K562 (cell line): ENCODE data around the gene POM121. TPM values are rescaled to one million over a fixed set of nuclear protein-coding genes. Genes with fewer than 3 reads are reported as not detected.
"Not testable (repeated sequence)": the region's sequence is repeated elsewhere in the genome, so short reads cannot be mapped to it uniquely, and the experiment has no call there.

Experiments
- ATAC-seq: fragments of 200-7000 bp; cut with Tn5 transposase; 3 replicates; pipeline ENCODE4 v1.9.1; 2020; ENCODE audit warnings: moderate library complexity
- BruUV-seq: library from RNA; stranded (reverse); fragments of 400-500 nt; replicated peaks from 2 replicates; lab custom pipeline; 2021; lab: Mats Ljungman, UMichigan
- CTCF ChIA-PET: fragments of 300-600 bp; formaldehyde crosslinking; extraction: SDS; loops from one replicate; lab custom pipeline; 2021; ENCODE audit warnings: low intra/inter-chr PET ratio; lab: Yijun Ruan, JAX
- POLR2A ChIA-PET: fragments of 300-600, 350-650 bp; sonication (Branson Sonifier 250); formaldehyde crosslinking; extraction: SDS; loops from one replicate; lab custom pipeline; 2021; ENCODE audit warnings: antibody characterized with exemption, inconsistent platforms; lab: Yijun Ruan, JAX
- DNase-seq, 4 experiments: peaks; one replicate each; pipeline versions ENCODE4 v3.0.0 to v3.0.0-alpha.2; 2011 to 2018; ENCODE audit warnings: low spot score in 3 of 4, mixed read lengths in 3 of 4; ENCODE audit errors: extremely low read depth in 1 of 4
- FAIRE-seq: peaks from 2 replicates; lab custom pipeline; 2011; peaks lifted over from hg19 to GRCh38; lab: Jason Lieb, UNC
- H2AFZ ChIP-seq: 2 replicates; pipeline ENCODE4 v1.6.0; 2011; ENCODE audit warnings: low read depth, low read length, control low read depth, inconsistent platforms
- H3K27ac ChIP-seq: fragments of 200-600 bp; 3 replicates; pipeline ENCODE4 v1.8.0; 2011; ENCODE audit warnings: low read depth, mild to moderate bottlenecking, control low read depth, inconsistent platforms, low read length, moderate library complexity, mixed read lengths; ENCODE audit errors: extremely low read depth
- H3K27me3 ChIP-seq, 2 experiments: fragments of 300-600 bp in 1 of 2; 2 replicates in 1 of 2; 3 replicates in 1 of 2; pipeline versions ENCODE4 v1.6.0 to v1.8.0; 2011; ENCODE audit warnings: inconsistent platforms in 2 of 2, low read length in 2 of 2, mild to moderate bottlenecking in 1 of 2, mixed read lengths in 1 of 2, moderate library complexity in 1 of 2; ENCODE audit not compliant: control insufficient read depth in 2 of 2, insufficient read depth in 2 of 2
- H3K36me3 ChIP-seq: fragments of 300-600 bp; 3 replicates; pipeline ENCODE4 v1.8.0; 2011; ENCODE audit warnings: mild to moderate bottlenecking, low read length, inconsistent platforms; ENCODE audit not compliant: control insufficient read depth, insufficient read depth
- H3K4me1 ChIP-seq, 2 experiments: fragments of 200-600 bp in 1 of 2; replicated peaks in 1 of 2; 2 replicates in 1 of 2; 3 replicates in 1 of 2; pipeline versions ENCODE4 v1.5.1 to v1.8.0; 2011; ENCODE audit warnings: inconsistent platforms in 2 of 2, low read length in 2 of 2, mild to moderate bottlenecking in 1 of 2, mixed read lengths in 1 of 2, moderate library complexity in 1 of 2; ENCODE audit not compliant: control insufficient read depth in 2 of 2, insufficient read depth in 2 of 2
- H3K4me2 ChIP-seq: 2 replicates; pipeline ENCODE4 v1.6.1; 2011; ENCODE audit warnings: low read length, control low read depth, inconsistent platforms, mixed read lengths; ENCODE audit not compliant: insufficient read depth
- H3K4me3 ChIP-seq: fragments of 200-600 bp; sonication (generic), shearing (Covaris generic); 2 replicates; pipeline ENCODE4 v1.5.1; 2016; ENCODE audit warnings: control low read depth, inconsistent platforms
- H3K79me2 ChIP-seq: fragments of 200-600 bp; 3 replicates; pipeline ENCODE4 v1.8.0; 2011; ENCODE audit warnings: low read length, inconsistent platforms; ENCODE audit not compliant: control insufficient read depth, insufficient read depth
- H3K9ac ChIP-seq, 2 experiments: 2 replicates each; pipeline versions ENCODE4 v1.6.0 to v1.6.1; 2011; ENCODE audit warnings: low read depth in 2 of 2, low read length in 2 of 2, control low read depth in 1 of 2, inconsistent platforms in 1 of 2, mild to moderate bottlenecking in 1 of 2, mixed read lengths in 1 of 2; ENCODE audit not compliant: insufficient read depth in 1 of 2
- H3K9me1 ChIP-seq: one replicate; pipeline ENCODE4 v1.6.0; 2011; ENCODE audit warnings: inconsistent platforms, mild to moderate bottlenecking, low read length, moderate library complexity; ENCODE audit not compliant: control insufficient read depth, insufficient read depth
- H3K9me3 ChIP-seq: replicated peaks from 2 replicates; pipeline ENCODE4 v1.5.1; 2011; ENCODE audit warnings: low read depth, low read length, inconsistent platforms; ENCODE audit not compliant: control insufficient read depth, insufficient read depth
- H4K20me1 ChIP-seq: replicated peaks from 2 replicates; pipeline ENCODE4 v1.6.1; 2011; ENCODE audit warnings: low read length, inconsistent platforms, mixed read lengths; ENCODE audit not compliant: control insufficient read depth, insufficient read depth
- NFIC ChIP-seq: fragments of 450-650 bp; IDR thresholded peaks from 2 replicates; pipeline ENCODE4 v1.6.1; 2017; ENCODE audit warnings: mild to moderate bottlenecking, inconsistent platforms
- POLR2A ChIP-seq: fragments of 450-650 bp; conservative IDR thresholded peaks from 2 replicates; pipeline ENCODE4 v1.6.1; 2016
- POLR2AphosphoS5 ChIP-seq: IDR thresholded peaks from 2 replicates; pipeline ENCODE4 v1.6.1; 2011; ENCODE audit warnings: mild to moderate bottlenecking, low read depth, low read length, moderate library complexity; ENCODE audit not compliant: control insufficient read depth, insufficient read depth
- POLR2B ChIP-seq: fragments of 450-650 bp; IDR thresholded peaks from 2 replicates; pipeline ENCODE4 v1.6.1; 2018; ENCODE audit warnings: low read depth; ENCODE audit not compliant: partially characterized antibody
- SUPT5H ChIP-seq: fragments of 450-650 bp; IDR thresholded peaks from 2 replicates; pipeline ENCODE4 v1.6.1; 2016
- WGBS: fragments of 100-300 bp; shearing (Covaris generic); methylation state at CpG from one replicate; pipeline ENCODE4 v1.1.6; 2016; ENCODE audit warnings: low coverage, mixed read lengths; ENCODE audit not compliant: insufficient coverage; ENCODE audit errors: missing lambda C conversion rate; 5-methylcytosine and 5-hydroxymethylcytosine counted together
- in situ Hi-C: fragments of 300-500 bp; cut with MboI; formaldehyde crosslinking; loops from 4 replicates; pipeline ENCODE4 v1.15.0; 2018; ENCODE audit warnings: inconsistent platforms, mixed read lengths
- intact Hi-C: fragments of 100-400 bp; cut with micrococcal nuclease; formaldehyde crosslinking; loops from 2 replicates; pipeline ENCODE4 v1.14.2; 2022
- polyA plus RNA-seq, 8 experiments: library from polyadenylated mRNA; depleted of rRNA in 4 of 8; stranded (reverse) in 5 of 8; unstranded in 3 of 8; fragments of >200 nt; fragmentation: Nextera tagmentation in 2 of 8; fragmentation: Illumina TruSeq in 1 of 8; extraction: Ambion mirVana in 2 of 8; extraction: Trizol in 1 of 8; gene quantifications; 2 replicates each; pipeline versions ENCODE4 v1.2.1 to v1.2.3, GENCODE V29; 2011 to 2014; ENCODE audit warnings: inconsistent platforms in 1 of 8, missing spikeins in 1 of 8
- total RNA-seq, 7 experiments: library from RNA; depleted of rRNA in 6 of 7; stranded (reverse); fragments of >200 nt in 6 of 7; fragmentation: Illumina TruSeq in 2 of 7; extraction: Trizol in 2 of 7; gene quantifications; 2 replicates each; pipeline versions ENCODE4 v1.2.1 to v1.2.3, GENCODE V29; 2011 to 2021; ENCODE audit warnings: low replicate concordance in 1 of 7

POM121 gene
- total and polyA plus RNA-seq, 9 of the 15 experiments (the other 6 are each of a cell fraction or from before 2014, with no cell fraction given): 3.6 to 112 (median 12.5) TPM

DNA sequence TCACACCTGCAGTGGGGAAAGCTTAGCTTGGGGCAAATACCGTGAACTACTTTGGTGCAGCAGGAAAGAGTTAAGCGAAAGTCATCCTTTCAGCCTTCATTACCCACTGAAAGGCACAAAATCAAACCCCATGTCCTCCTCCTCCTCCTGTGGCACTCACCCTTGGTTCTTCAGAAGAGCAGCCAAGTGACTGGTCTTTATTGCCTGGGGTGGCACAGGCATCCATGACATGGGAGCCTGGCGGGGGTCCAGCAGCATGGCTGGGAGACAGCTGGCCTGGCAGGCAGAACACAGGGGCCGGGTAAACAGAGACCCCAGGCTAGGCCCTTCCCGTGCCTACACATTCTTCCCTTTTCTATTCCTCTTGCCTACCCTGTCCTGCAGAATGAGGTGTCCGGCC is 24.8 kb downstream of the POM121 start:
- not testable (repeated sequence) for H3K9me3 ChIP-seq
- TF ChIP-seq POLR2A: peak; percentile 73
- TF ChIP-seq POLR2AphosphoS5: peak; percentile 19; the same call in 1 of the 2 replicates
- TF ChIP-seq NFIC: 0 out of 2 replicates have a peak, but pooled peaks have one; percentile 30
- TF ChIP-seq SUPT5H: peak; percentile 73
- peak; percentile 53 for TF ChIP-seq POLR2B
- TF ChIP-seq, all 486 proteins: peak for 5; not testable (repeated sequence) for 481
- H3K79me2 ChIP-seq, ATAC-seq, H2AFZ ChIP-seq, H3K4me1 ChIP-seq, H3K9me1 ChIP-seq, BruUV-seq, H4K20me1 ChIP-seq, DNase-seq, H3K27ac ChIP-seq, H3K4me2 ChIP-seq, H3K27me3 ChIP-seq, CTCF ChIA-PET, intact Hi-C loops, H3K9ac ChIP-seq, H3K4me3 ChIP-seq, FAIRE-seq, POLR2A ChIA-PET: not testable (repeated sequence)
- 83% methylated on average over 3 of the region's 6 CpGs for WGBS
- in situ Hi-C loops: loop anchor here (10.0 kb wide), 1 partner anchor 495 kb away; no protein-coding TSS in a partner anchor
- peaks cover 23% of the 10 kb centered on the region; the same call in 1 of the 3 replicates for H3K36me3 ChIP-seq

DNA sequence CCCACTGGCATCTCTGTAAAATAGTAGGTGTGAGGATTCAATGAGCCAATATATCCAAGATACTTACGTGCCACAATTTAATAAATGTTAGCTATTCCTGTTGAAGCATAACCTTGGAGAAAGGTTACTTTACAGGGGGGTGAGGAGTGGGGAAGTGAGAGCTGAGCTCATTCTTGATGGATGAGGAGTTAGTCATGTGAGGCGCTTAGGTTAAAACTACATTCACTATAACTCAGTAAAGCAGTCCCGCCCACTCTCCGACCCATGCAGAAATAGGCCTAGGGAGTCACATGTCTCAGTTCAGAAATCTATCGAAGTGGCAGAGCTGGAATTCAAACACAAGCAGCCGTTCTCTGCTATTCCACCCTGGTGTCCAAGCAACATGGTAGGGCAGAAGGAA is 25.5 kb downstream of the POM121 start:
- intact Hi-C loops, H4K20me1 ChIP-seq, ATAC-seq, BruUV-seq, H3K27me3 ChIP-seq, H3K9me1 ChIP-seq, H3K4me3 ChIP-seq, H2AFZ ChIP-seq, H3K4me2 ChIP-seq, in situ Hi-C loops, CTCF ChIA-PET, H3K4me1 ChIP-seq, H3K9me3 ChIP-seq, FAIRE-seq, POLR2A ChIA-PET, DNase-seq, H3K27ac ChIP-seq, H3K9ac ChIP-seq, H3K79me2 ChIP-seq: not testable (repeated sequence)
- WGBS: 80% methylated on average over 1 of the region's 6 CpGs
- peaks cover 21% of the 10 kb centered on the region; the same call in 1 of the 3 replicates for H3K36me3 ChIP-seq

DNA sequence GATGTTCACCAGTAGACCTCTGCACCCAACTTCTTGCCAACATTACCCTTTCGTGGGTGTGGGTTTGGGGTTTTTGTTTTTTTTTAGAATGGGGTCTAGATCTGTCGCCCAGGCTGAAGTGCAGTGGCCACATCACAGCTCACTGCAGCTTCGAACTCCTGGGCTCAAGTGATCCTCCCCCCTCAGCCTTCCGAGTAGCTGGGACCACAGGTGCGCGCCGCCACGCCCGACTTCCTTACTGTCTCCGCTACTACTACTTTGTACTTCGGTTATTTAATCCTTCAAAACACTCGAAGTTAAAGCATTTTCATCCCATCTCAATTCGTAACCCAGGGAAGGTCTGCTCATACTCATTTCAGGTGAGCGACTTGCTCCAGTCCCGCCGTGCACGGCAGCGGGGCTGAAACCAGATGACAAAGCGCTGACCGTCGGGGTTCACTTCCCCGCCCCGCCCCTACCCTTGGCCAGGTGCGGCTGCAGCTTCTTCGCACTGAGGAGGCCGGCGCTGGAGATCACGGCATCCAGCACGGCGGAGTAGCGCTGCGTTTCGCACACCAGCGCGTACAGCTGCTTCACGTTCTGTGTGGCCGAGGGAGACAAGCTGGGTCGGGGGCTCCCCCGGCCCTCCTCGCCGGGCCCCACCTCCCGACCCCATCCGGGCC is 29.1 kb downstream of the POM121 start:
- TSS peak; percentile 73 for BruUV-seq
- H3K4me2 ChIP-seq: peak overlapping the region; percentile 50
- FAIRE-seq, intact Hi-C loops, H3K79me2 ChIP-seq, H3K9me3 ChIP-seq, DNase-seq, H2AFZ ChIP-seq, POLR2A ChIA-PET, CTCF ChIA-PET, H3K9ac ChIP-seq, H3K27me3 ChIP-seq, H3K4me1 ChIP-seq, in situ Hi-C loops, H4K20me1 ChIP-seq, H3K9me1 ChIP-seq, H3K27ac ChIP-seq, H3K36me3 ChIP-seq: not testable (repeated sequence)
- peak; percentile 70 for ATAC-seq
- 0% methylated on average over 2 of the region's 43 CpGs for WGBS
- H3K4me3 ChIP-seq: peak overlapping the region; percentile 25
